HEK293 (cell line): Measurements from ENCODE around the gene CATSPER3.

Experiments
- CTCF ChIA-PET: fragments of 350-600 bp; formaldehyde crosslinking; extraction: SDS; loops from one replicate; lab custom pipeline; 2021; ENCODE audit warnings: antibody characterized with exemption; lab: Yijun Ruan, JAX
- POLR2A ChIA-PET: fragments of 300-600 bp; formaldehyde crosslinking; extraction: SDS; loops from one replicate; lab custom pipeline; 2020; ENCODE audit warnings: antibody characterized with exemption, inconsistent platforms; lab: Yijun Ruan, JAX
- H3K27ac ChIP-seq: fragments of 200-500 bp; sonication (Bioruptor generic); 2 replicates; pipeline ENCODE4 v1.5.1; 2014; ENCODE audit warnings: low read depth, low read length, control low read depth, inconsistent platforms; ENCODE audit errors: extremely low read depth
- H3K36me3 ChIP-seq, 2 experiments: fragments of 200-500 bp in 1 of 2; sonication (Bioruptor generic) in 1 of 2; 1 replicate in 1 of 2; 2 replicates in 1 of 2; pipeline ENCODE4 v1.5.1; 2014 to 2017; ENCODE audit warnings: inconsistent platforms in 2 of 2, low read length in 2 of 2; ENCODE audit not compliant: control insufficient read depth in 2 of 2, insufficient read depth in 1 of 2
- H3K4me1 ChIP-seq: fragments of 200-500 bp; sonication (Bioruptor generic); 2 replicates; pipeline ENCODE4 v1.5.1; 2014; ENCODE audit warnings: mild to moderate bottlenecking, low read length, inconsistent platforms; ENCODE audit not compliant: control insufficient read depth, insufficient read depth
- H3K4me3 ChIP-seq: 2 replicates; pipeline ENCODE4 v1.5.1; 2011; ENCODE audit warnings: low read depth, mild to moderate bottlenecking, control low read depth, low read length, moderate library complexity
- H3K9me3 ChIP-seq: fragments of 200-500 bp; sonication (Bioruptor generic); 2 replicates; pipeline ENCODE4 v1.5.1; 2014; ENCODE audit warnings: low read depth, low read length, inconsistent platforms; ENCODE audit not compliant: control insufficient read depth, insufficient read depth
- GLIS1 ChIP-seq: fragments of 450-650 bp; formaldehyde crosslinking; IDR thresholded peaks from 2 replicates; pipeline ENCODE4 v1.5.1; 2016; ENCODE audit warnings: missing biosample characterization, missing genetic modification characterization
- KLF16 ChIP-seq: fragments of 450-650 bp; formaldehyde crosslinking; IDR thresholded peaks from 2 replicates; pipeline ENCODE4 v1.5.1; 2017; ENCODE audit warnings: missing biosample characterization, missing genetic modification characterization
- OSR2 ChIP-seq: fragments of 450-650 bp; formaldehyde crosslinking; IDR thresholded peaks from 2 replicates; pipeline ENCODE4 v1.5.1; 2016; ENCODE audit warnings: missing biosample characterization, missing genetic modification characterization
- SALL2 ChIP-seq: fragments of 450-650 bp; formaldehyde crosslinking; IDR thresholded peaks from 2 replicates; pipeline ENCODE4 v1.5.0; 2017; ENCODE audit warnings: missing biosample characterization, mild to moderate bottlenecking, missing genetic modification characterization, borderline replicate concordance
- TCF7L2 ChIP-seq: IDR thresholded peaks from 2 replicates; pipeline ENCODE4 v1.6.1; 2011; ENCODE audit warnings: low read depth, mild to moderate bottlenecking, inconsistent platforms, low read length, moderate library complexity, borderline replicate concordance
- ZFP37 ChIP-seq: fragments of 450-650 bp; formaldehyde crosslinking; IDR thresholded peaks from 2 replicates; pipeline ENCODE4 v1.5.1; 2016; ENCODE audit warnings: missing biosample characterization, missing genetic modification characterization
- ZNF155 ChIP-seq: fragments of 450-650 bp; formaldehyde crosslinking; IDR thresholded peaks from 2 replicates; pipeline ENCODE4 v1.5.1; 2016; ENCODE audit warnings: missing biosample characterization, missing genetic modification characterization
- ZNF174 ChIP-seq: fragments of 450-650 bp; formaldehyde crosslinking; IDR thresholded peaks from 2 replicates; pipeline ENCODE4 v1.5.0; 2017; ENCODE audit warnings: missing biosample characterization, mild to moderate bottlenecking, missing genetic modification characterization
- ZNF324 ChIP-seq: fragments of 450-650 bp; formaldehyde crosslinking; IDR thresholded peaks from 2 replicates; pipeline ENCODE4 v1.5.1; 2016; ENCODE audit warnings: missing biosample characterization, missing genetic modification characterization
- ZNF560 ChIP-seq: fragments of 450-650 bp; formaldehyde crosslinking; IDR thresholded peaks from 2 replicates; pipeline ENCODE4 v1.5.1; 2017; ENCODE audit warnings: missing biosample characterization, missing genetic modification characterization, borderline replicate concordance
- ZNF623 ChIP-seq: fragments of 450-650 bp; formaldehyde crosslinking; IDR thresholded peaks from 2 replicates; pipeline ENCODE4 v1.5.1; 2016; ENCODE audit warnings: missing biosample characterization, missing genetic modification characterization
- ZNF660 ChIP-seq: fragments of 450-650 bp; IDR thresholded peaks from 2 replicates; pipeline ENCODE4 v1.5.1; 2018; ENCODE audit warnings: missing biosample characterization, mild to moderate bottlenecking, missing genetic modification characterization
- ZNF664 ChIP-seq: fragments of 450-650 bp; formaldehyde crosslinking; IDR thresholded peaks from 2 replicates; pipeline ENCODE4 v1.5.1; 2016; ENCODE audit warnings: missing biosample characterization, missing genetic modification characterization
- ZNF768 ChIP-seq: fragments of 450-650 bp; formaldehyde crosslinking; IDR thresholded peaks from 2 replicates; pipeline ENCODE4 v1.5.1; 2018; ENCODE audit warnings: missing biosample characterization, mild to moderate bottlenecking, missing genetic modification characterization
- ZNF785 ChIP-seq: fragments of 450-650 bp; formaldehyde crosslinking; IDR thresholded peaks from 2 replicates; pipeline ENCODE4 v1.5.1; 2016; ENCODE audit warnings: missing biosample characterization, missing genetic modification characterization
- TF ChIP-seq, protein P1 (sequence below): fragments of 450-650 bp; formaldehyde crosslinking; IDR thresholded peaks from 2 replicates; pipeline ENCODE4 v1.5.1; 2017; ENCODE audit warnings: missing biosample characterization, mild to moderate bottlenecking, missing genetic modification characterization, moderate library complexity
- TF ChIP-seq, protein P2 (sequence below): fragments of 450-650 bp; formaldehyde crosslinking; IDR thresholded peaks from 2 replicates; pipeline ENCODE4 v1.5.1; 2016; ENCODE audit warnings: missing biosample characterization, missing genetic modification characterization
- TF ChIP-seq, protein P3 (sequence below): fragments of 450-650 bp; formaldehyde crosslinking; IDR thresholded peaks from 2 replicates; pipeline ENCODE4 v1.5.1; 2016; ENCODE audit warnings: missing biosample characterization, missing genetic modification characterization
- TF ChIP-seq, protein P4 (sequence below): fragments of 450-650 bp; formaldehyde crosslinking; IDR thresholded peaks from 2 replicates; pipeline ENCODE4 v1.5.1; 2016; ENCODE audit warnings: missing biosample characterization, missing genetic modification characterization, low read depth
- TF ChIP-seq, protein P5 (sequence below): fragments of 450-650 bp; formaldehyde crosslinking; IDR thresholded peaks from 2 replicates; pipeline ENCODE4 v1.5.1; 2016; ENCODE audit warnings: missing biosample characterization, missing genetic modification characterization, borderline replicate concordance

CATSPER3 gene

GRCh38 chr5:134994560-134995156, 27.0 kb downstream of the CATSPER3 start (continued):
- TF ChIP-seq ZNF768 (tag by site-specific recombination) (no peak), ZNF174 (tag by site-specific recombination) (no peak)

- Histone ChIP-seq H3K9me3 (no peaks in the 10 kb centered on the region), H3K4me1 (no peaks in the 10 kb centered on the region), H3K4me3 (no peak overlapping the region), H3K36me3 (no peaks in the 10 kb centered on the region), H3K27ac (no peak overlapping the region)
- no peak for TF ChIP-seq SALL2 (tag by site-specific recombination)
- no peak for TF ChIP-seq GLIS1 (tag by site-specific recombination)
- TF ChIP-seq, protein P1, sequence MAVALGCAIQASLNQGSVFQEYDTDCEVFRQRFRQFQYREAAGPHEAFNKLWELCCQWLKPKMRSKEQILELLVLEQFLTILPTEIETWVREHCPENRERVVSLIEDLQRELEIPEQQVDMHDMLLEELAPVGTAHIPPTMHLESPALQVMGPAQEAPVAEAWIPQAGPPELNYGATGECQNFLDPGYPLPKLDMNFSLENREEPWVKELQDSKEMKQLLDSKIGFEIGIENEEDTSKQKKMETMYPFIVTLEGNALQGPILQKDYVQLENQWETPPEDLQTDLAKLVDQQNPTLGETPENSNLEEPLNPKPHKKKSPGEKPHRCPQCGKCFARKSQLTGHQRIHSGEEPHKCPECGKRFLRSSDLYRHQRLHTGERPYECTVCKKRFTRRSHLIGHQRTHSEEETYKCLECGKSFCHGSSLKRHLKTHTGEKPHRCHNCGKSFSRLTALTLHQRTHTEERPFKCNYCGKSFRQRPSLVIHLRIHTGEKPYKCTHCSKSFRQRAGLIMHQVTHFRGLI (tag by site-specific recombination) = no peak
- no peak for TF ChIP-seq ZFP37
- TF ChIP-seq, protein P2, sequence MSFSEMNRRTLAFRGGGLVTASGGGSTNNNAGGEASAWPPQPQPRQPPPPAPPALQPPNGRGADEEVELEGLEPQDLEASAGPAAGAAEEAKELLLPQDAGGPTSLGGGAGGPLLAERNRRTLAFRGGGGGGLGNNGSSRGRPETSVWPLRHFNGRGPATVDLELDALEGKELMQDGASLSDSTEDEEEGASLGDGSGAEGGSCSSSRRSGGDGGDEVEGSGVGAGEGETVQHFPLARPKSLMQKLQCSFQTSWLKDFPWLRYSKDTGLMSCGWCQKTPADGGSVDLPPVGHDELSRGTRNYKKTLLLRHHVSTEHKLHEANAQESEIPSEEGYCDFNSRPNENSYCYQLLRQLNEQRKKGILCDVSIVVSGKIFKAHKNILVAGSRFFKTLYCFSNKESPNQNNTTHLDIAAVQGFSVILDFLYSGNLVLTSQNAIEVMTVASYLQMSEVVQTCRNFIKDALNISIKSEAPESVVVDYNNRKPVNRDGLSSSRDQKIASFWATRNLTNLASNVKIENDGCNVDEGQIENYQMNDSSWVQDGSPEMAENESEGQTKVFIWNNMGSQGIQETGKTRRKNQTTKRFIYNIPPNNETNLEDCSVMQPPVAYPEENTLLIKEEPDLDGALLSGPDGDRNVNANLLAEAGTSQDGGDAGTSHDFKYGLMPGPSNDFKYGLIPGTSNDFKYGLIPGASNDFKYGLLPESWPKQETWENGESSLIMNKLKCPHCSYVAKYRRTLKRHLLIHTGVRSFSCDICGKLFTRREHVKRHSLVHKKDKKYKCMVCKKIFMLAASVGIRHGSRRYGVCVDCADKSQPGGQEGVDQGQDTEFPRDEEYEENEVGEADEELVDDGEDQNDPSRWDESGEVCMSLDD (tag by site-specific recombination) = no peak
- TF ChIP-seq ZNF623 (tag by site-specific recombination) = no peak
- no peak for TF ChIP-seq ZNF664 (tag by site-specific recombination)
- TF ChIP-seq, protein P3, sequence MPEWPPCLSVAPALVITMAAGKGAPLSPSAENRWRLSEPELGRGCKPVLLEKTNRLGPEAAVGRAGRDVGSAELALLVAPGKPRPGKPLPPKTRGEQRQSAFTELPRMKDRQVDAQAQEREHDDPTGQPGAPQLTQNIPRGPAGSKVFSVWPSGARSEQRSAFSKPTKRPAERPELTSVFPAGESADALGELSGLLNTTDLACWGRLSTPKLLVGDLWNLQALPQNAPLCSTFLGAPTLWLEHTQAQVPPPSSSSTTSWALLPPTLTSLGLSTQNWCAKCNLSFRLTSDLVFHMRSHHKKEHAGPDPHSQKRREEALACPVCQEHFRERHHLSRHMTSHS = no peak
- TF ChIP-seq ZNF324 (tag by site-specific recombination) = no peak
- no peak for TF ChIP-seq OSR2 (tag by site-specific recombination)
- no peak for TF ChIP-seq ZNF785 (tag by site-specific recombination)
- no peak for TF ChIP-seq ZNF660 (tag by site-specific recombination)
- no peak for TF ChIP-seq ZNF560 (tag by site-specific recombination)
- no peak for TF ChIP-seq TCF7L2
- no peak for TF ChIP-seq ZNF155 (tag by site-specific recombination)
- TF ChIP-seq, protein P4, sequence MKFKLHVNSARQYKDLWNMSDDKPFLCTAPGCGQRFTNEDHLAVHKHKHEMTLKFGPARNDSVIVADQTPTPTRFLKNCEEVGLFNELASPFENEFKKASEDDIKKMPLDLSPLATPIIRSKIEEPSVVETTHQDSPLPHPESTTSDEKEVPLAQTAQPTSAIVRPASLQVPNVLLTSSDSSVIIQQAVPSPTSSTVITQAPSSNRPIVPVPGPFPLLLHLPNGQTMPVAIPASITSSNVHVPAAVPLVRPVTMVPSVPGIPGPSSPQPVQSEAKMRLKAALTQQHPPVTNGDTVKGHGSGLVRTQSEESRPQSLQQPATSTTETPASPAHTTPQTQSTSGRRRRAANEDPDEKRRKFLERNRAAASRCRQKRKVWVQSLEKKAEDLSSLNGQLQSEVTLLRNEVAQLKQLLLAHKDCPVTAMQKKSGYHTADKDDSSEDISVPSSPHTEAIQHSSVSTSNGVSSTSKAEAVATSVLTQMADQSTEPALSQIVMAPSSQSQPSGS (tag by site-specific recombination) = no peak
- TF ChIP-seq KLF16 (tag by site-specific recombination) = no peak
- TF ChIP-seq, protein P5, sequence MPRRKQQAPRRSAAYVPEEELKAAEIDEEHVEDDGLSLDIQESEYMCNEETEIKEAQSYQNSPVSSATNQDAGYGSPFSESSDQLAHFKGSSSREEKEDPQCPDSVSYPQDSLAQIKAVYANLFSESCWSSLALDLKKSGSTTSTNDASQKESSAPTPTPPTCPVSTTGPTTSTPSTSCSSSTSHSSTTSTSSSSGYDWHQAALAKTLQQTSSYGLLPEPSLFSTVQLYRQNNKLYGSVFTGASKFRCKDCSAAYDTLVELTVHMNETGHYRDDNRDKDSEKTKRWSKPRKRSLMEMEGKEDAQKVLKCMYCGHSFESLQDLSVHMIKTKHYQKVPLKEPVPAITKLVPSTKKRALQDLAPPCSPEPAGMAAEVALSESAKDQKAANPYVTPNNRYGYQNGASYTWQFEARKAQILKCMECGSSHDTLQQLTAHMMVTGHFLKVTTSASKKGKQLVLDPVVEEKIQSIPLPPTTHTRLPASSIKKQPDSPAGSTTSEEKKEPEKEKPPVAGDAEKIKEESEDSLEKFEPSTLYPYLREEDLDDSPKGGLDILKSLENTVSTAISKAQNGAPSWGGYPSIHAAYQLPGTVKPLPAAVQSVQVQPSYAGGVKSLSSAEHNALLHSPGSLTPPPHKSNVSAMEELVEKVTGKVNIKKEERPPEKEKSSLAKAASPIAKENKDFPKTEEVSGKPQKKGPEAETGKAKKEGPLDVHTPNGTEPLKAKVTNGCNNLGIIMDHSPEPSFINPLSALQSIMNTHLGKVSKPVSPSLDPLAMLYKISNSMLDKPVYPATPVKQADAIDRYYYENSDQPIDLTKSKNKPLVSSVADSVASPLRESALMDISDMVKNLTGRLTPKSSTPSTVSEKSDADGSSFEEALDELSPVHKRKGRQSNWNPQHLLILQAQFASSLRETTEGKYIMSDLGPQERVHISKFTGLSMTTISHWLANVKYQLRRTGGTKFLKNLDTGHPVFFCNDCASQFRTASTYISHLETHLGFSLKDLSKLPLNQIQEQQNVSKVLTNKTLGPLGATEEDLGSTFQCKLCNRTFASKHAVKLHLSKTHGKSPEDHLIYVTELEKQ (tag by site-specific recombination) = no peak
- CTCF ChIA-PET = interaction anchor here (0.7 to 1.3 kb wide), 2 partner anchors 16 to 206 kb away, joined by 4 to 5 read pairs; no protein-coding TSS in a partner anchor
- POLR2A ChIA-PET = no interaction called here
Measured at GRCh38 chr5:134995850-134996402, 28.2 kb downstream of the CATSPER3 start.
